ENCODE measurements around the gene SLC9C2.
A peak's percentile ranks its signal among the peaks of the same experiment; 100 is the strongest.
"Not testable (repeated sequence)": the region's sequence is repeated elsewhere in the genome, so short reads cannot be mapped to it uniquely, and the experiment has no call there.

Gene SLC9C2

GRCh38 chr1:173603056-173603591 is at the start of gene SLC9C2:
TSS of gene SLC9C2 (minus strand) at chr1:173603072. CDS start at chr1:173601776, 1,296 bp downstream.
- no peak for DNase-seq

- DNase-seq = no peak
Observed at GRCh38 chr1:173648880-173649605, 46.2 kb upstream of the SLC9C2 start.

DNA sequence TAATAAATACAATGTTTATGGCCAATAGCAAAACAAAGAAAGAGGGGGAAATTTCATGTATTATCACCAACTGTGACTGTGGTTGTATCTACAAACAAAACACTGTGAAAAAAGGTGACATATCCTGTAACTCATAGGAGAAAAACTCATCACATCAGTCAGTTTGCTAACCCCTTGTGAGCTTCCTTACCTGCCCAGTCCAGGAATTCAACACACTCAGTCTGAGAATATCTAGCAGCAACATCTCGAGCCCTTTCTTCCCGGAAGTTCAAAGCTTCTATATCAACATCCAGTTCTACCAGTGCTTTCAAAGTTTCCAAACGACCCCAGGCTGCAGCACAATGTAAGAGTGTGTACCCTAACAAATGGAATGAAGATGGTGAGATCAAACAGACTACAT is 43.8 kb upstream of the SLC9C2 start:
- DNase-seq = no peak

GRCh38 chr1:173642450-173643139 is 39.7 kb upstream of the SLC9C2 start:
- DNase-seq = not testable (repeated sequence)

DNA sequence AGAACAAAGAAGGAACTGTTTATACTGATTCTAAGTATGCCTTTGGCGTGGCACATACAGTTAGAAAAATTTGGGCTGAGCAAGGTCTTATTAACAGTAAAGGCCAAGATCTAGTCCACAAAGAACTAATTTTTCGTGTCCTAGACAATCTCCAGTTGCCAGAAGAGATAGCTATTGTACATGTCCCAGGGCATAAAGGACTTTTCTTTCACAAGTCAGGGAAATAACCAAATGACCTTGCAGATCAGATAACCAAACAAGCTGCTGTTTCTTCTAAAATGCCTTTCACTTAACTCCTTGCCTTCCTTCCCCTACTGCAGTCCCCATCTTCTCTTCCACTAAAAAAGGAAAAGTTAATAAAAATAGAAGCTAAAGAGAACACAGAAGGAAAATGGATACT is 36.2 kb upstream of the SLC9C2 start:
- no peak for DNase-seq

DNA sequence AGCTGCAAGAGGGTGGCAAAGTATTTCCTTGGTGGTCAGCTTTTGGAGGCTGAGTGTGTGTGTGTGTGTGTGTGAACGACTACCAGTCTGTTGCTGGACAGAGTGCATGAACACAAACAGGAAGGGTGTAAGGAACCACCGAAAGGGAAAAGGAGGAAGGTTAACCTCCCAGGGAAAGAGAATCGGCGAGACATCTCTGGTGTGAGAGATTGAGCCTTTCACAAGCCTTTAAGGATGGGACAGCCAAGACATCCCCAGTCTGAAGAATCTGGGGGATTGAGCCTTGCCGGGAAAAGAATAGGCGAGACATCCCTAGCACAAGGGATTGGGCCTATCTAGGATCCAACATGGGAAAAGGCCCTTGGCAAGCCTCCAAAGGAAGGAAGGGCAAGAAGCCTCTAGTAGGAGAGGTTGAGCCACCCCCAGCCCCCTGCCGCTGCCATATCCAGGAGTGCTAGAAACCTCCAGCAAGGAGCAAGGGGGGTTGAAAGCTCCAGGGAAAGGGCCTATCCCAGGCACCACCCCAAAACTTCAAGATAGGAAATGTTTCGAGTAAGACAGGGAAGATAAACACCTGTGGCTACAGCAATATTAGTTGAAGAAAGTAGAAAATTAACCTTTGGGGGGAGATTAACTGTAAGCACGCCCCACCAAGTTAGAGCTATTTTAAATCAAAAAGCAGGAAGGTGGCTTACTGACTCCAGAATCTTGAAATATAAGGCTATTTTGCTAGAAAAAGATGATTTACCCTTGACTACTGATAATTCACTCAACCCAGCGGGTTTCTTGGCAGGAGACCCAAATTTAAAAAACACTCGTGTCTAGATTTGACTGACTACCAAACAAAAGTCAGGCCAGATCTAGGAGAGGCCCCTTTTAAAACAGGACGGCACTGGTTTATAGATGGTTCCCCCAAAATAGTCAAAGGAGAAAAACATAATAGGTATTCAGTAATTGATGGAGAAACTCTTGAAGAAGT is 35.5 kb upstream of the SLC9C2 start:
- no peak for DNase-seq

DNA sequence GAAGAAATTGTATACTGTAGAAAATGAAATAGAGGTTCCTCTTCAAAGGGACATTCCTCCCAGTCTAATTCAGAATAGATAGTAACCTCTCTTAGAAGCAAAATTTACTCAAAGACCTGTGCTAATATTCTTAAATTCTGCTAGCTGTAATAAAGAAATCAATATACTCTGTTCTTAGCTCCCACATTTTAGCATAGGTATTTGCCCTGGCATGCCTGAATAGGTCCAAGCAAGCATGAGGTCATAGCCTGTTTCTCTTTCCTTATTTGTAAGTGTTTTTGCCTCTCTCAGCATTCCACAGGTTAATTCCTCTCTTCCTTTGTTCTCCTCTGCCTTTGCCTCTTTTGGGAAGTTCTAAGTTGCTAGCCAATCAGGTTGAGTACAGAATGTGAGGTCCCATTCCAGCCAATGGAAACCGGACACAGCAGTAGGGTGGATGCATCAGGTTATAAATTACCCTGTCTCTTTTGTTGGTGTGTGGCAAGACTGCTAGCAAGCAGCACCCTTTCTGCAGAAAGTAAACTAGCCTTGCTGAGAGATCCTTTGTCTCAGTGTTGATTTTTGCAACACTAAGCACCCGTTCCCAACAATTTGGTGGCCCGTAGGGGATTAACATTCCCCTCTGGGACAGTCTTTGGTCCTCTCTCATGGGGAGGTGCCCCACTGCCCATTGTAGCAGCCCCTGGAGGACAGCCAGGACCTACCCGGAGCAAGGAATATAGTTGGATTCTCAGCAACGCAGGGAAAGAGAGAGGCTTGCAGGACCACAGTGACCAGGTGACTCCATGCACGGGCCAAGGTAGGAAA is 34.6 kb upstream of the SLC9C2 start:
- not testable (repeated sequence) for DNase-seq

DNA sequence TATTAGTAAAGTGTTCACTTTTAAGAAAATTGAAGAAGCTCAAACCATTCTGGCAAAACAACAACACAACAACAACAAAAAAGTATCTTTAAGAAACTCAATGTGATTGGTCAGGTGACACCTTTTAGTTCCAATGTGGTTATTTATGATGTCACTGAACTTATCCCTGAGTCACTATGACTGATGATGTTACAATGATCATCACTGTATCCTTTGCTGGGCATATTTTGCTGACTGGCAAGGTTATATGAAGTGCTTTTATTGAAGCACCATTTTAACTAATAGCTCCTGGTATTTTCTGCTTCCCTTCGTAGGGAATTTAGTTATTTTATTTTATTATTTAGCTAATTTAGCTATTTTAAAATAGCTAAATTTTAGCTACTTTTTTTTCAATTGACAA is 32.2 kb upstream of the SLC9C2 start, which contains the start of gene TEX50:
Gene TEX50, plus strand, starts transcription at position 223 of the 400 bp plus-strand sequence. CDS start 184 bp downstream, outside the sequence.
- DNase-seq = no peak

- DNase-seq = no peak
Observed at GRCh38 chr1:173628888-173629287, 26.0 kb upstream of the SLC9C2 start.

GRCh38 chr1:173627269-173627668 is 24.4 kb upstream of the SLC9C2 start:
- no peak for DNase-seq

GRCh38 chr1:173616859-173617258 is 14.0 kb upstream of the SLC9C2 start:
- DNase-seq = no peak

DNA sequence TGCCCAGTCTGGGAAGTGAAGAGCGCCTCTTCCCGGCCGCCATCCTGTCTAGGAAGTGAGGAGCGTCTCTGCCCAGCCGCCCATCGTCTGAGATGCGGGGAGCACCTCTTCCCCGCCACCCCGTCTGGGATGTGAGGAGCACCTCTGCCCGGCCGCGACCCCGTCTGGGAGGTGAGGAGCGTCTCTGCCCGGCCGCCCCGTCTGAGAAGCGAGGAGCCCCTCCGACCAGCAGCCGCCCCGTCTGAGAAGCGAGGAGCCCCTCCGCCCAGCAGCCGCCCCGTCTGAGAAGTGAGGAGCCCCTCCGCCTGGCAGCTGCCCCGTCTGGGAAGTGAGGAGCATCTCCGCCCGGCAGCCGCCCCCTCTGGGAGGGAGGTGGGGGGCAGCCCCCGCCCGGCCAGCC is 10.2 kb upstream of the SLC9C2 start:
- DNase-seq = not testable (repeated sequence)

- no peak for DNase-seq
Observed at GRCh38 chr1:173608503-173609216, 5.8 kb upstream of the SLC9C2 start.

DNA sequence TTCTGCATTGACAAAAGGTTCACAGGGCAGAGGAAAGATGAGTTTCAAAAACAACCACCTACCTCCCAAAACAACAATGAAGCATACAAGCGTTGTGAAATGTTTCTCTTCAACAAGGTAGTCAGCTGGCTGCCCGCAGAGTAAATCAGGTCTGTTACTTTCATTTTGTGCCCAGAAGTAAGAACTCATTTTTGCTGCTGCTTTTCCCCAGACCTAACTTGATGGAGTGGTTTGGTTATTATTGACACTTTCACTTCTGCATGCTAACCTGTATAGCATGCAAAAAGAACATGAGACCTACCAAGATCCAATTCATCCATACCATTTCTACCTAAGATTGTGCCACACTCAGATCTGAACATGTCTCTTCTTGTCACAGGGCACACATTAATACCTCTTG is 1.3 kb downstream of the SLC9C2 start:
- no peak for DNase-seq

DNA sequence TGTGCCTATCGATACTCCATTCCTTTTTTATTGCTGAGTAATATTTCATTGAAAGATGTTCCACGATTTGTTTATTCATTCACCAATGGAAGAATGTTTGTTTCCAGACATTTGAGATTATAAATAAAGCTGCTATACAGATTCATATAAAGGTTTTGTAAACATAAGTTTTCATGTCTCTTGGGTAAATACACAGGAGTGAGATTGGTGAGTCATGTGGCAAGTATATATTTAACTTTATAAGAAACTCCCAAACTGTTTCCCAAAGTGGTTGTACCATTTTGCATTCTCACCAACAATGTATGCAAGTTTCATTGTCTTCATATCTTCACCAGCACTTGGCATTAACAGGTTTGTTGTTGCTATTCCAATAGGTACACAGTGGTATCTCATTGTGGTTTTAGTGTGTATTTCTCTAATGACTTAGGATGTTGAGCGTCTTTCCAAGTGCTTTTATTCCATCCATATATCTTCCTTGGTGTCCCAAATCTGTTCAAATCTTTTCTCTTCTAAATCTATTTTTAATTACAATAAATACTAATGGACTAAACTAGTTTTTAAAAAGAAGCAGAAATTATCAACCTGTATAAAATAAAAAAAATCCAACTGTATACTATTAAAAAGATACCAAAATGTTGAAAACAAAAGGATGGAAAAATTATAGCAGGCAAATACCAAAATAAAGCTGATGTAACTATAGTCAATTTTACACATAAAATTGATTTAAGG is 6.6 kb downstream of the SLC9C2 start:
- no peak for DNase-seq

DNA sequence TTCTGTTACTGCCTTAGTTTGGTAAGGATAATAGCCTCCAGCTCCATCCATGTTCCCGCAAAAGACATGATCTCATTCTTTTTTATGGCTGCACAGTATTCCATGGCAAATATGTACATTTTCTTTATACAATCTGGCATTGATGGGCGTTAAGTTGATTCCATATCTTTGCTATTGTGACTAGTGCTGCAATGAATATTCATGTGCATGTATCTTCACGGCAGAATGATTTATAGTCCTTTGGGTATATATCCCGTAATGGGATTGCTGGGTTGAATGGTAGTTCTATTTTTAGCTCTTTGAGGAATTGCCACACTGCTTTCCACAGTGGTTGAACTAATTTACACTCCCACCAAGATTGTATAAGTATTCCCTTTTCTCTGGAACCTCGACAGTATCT is 11.7 kb downstream of the SLC9C2 start:
- DNase-seq = not testable (repeated sequence)

GRCh38 chr1:173590557-173590956 is 12.3 kb downstream of the SLC9C2 start:
- DNase-seq = no peak

DNA sequence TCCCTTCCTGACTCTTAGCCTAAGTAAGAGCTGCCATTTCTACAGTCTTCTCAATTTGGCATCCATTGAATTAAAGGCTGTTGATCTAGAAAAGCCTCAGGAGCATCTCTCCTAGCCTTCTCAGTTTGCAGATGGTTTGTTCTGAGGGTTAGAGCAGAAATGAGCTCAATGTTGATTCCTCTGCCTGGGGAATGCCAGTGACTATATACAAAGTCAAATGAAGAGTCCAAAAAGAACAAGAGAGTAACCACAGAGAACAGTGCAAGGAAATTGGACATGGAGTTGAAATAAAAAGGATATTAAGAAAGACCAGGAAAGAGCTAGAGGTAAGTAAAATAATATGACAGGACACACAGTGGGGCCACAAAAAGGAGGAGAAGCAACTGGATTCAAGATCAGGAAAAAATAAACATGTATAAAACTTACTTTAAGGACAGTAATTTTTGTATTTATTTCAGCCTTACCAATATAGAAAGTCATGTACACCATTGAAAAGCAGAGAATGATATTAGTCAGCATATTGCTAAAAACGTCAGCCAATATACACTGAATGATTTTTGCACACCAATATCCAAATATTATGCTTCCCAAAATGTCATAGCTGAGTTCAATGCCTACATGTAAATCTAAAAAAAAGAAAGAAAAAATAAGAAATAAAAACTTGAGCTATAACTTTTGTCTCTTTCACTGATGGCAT is 21.3 kb downstream of the SLC9C2 start:
- peak; percentile 56 for DNase-seq

DNA sequence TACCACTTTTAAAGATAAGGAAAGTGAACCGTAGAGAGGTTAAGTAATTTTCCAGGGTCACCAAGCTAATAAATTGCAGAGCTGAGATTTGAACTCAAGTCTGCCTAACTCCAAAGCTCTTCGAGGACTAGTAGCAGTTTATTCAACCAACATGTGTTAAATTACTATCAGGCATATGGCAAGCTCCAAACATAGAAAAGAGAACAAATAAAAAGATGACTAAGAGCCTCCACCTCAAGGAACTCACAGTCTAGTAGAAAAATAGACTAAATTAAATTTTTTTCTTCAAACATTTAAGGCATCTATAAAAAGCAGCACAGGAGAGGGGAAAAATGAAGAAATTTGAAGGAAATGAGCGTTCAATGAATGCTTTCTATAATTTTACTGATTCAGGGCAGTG is 22.2 kb downstream of the SLC9C2 start:
- no peak for DNase-seq

DNA sequence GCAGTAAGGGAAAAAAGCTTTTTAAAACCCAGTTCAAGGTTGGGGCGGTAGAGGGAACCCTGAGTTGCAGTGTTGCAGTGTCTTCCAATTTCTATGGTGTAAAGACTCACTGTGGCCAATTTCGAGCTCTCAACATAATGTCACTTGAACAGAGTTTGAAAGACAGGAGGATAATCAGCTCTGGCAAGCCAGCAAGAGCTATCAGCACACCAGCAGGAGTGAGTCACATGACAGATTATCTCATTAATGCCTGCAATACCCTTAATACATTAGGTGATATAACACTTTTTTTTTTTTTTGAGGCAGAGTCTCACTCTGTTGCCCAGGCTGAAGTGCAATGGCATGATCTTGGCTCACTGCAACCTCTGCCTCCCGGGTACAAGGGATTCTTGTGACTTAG is 22.8 kb downstream of the SLC9C2 start:
- DNase-seq = no peak

Data from activated CD4-positive, alpha-beta T cell treated with anti-CD3 and anti-CD28 coated beads, Interleukin-2, amount 50 U/mL, for 16 hours (primary cell).